CMK (cell line): ENCODE results near the gene NSUN6.
"Not testable (repeated sequence)": the region's sequence is repeated elsewhere in the genome, so short reads cannot be mapped to it uniquely, and the experiment has no call there.

Experiments used
- DNase-seq: peaks from one replicate; pipeline ENCODE4 v3.0.0-alpha.2; 2010; ENCODE audit warnings: low read depth

Gene NSUN6

DNA sequence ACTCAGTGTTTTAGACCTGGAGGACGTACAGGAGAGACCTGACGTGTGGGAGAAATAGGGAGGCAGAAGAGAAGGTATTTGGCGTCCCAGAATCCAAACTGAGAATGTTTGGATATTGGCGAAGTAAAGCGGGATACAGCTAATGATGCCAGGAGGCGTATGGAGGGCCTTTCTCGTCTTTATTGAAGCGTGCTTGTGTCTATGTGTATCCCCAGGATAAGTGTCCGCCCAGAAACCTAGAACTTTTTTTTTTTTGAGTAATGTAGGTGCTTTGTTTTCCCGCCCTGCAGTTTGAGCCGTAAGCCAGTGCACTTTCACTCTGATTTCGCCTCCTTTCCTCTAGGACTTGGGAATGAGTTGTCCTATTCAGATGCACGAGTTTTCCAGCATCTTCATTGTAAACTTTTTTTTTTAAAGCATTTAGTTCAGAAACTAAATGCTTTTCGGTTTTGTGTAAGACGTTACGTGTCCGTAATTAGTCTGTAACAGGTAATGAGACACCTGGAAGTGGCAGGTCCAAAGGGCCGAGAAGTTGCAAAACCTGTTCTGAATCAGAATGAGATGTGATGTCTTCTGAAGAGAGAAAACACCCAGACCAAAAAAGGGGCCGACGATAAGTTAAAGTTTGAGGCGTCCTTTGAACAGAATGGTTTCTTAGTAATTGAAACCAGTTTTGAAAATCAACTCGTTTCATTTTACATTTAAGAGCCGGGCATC is 8.6 kb upstream of the NSUN6 start:
- peak; percentile 15 for DNase-seq

DNA sequence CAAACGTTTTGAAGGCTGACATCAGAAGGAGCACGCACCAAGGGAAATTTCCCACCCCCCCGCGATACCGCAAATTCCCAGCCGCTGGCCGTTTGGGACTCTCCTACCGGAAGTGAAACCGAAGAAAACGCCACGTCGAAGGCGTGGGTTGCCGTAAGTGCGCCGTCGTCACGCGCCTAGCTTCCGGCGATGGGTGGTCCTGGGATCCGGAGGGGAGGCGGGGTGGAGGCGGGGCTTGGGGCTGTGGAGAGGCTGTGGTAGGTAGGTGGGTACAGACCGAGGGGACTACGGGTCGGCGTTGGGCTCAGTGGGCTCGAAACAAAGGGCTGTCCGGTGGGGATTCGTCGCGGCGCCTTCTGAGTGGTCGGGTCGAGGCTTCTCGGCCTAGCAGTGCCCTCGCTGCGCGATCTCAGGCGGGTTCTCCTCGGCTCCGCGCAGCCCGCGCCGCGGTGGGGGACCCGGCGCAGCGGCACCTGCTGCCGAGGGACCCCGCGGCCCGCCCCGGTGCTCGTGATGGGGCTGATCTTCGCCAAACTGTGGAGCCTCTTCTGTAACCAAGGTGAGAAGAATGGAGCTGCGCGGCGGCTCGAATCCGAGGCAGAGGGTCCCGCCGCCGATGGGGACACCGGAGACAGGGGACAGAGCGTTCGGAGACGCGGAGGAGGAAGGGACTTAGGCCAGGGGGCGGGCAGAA is 7.9 kb upstream of the NSUN6 start, which contains the start of gene ARL5B:
ARL5B (plus strand) TSS at position 307 of the 694 bp plus-strand sequence; CDS start at position 514, 207 bp downstream.
- peak; percentile 87 for DNase-seq

DNA sequence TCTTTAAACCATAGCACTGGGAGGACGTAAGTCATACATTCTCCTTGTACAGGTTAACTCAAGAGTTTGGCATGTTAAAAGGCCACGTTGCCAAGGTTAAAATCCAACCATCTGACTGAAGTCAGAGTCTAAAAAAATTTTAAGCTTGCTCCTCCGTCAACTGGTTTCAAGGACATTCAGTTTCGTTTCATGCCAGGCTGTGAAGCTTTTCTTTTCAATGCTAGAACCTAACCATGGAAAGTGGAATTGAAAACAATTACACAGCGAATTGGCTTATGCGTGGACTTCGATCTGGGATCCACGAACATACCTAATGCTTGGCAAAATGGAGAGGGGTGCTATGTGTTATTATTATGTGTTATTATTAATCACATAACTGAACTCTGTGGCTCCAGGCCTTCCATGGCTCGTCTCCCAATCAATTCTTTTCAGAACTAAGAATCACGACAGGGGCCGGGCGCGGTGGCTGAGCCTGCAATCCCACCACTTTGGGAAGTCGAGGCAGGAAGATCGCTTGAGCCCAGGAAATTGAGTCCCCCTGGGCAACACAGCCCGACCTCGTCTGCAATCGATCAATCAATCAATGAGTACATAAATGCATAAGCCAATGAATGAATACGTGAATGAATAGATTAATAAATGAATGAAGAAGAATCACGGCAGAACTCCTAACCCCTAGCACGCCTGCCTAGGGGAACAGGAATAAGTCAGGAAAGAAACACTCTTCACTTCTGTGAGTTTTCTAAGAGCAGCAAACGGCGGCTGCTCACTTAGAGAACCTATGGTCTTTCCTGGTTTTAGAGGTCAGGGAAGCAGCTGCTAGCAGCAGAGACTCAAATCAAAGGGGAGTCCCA is 7.1 kb upstream of the NSUN6 start:
- no peak for DNase-seq

DNA sequence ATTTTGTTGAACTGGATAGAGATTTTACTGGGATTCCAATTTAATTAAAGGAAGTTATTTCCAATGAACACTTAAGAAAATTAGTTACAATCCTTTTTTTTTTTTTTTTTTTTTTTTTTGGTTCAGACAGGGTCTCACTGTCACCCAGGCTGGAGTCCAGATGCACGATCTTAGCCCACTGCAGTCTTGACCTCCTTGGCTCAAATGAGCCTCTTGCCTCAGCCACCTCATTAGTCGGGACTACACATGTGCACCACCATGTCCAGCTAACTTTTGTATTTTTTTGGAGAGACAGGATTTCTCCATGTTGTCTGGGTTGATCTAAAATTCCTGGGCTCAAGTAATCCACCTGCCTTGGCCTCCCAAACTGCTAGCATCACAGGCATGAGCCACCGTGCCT is 5.3 kb upstream of the NSUN6 start:
- no peak for DNase-seq

DNA sequence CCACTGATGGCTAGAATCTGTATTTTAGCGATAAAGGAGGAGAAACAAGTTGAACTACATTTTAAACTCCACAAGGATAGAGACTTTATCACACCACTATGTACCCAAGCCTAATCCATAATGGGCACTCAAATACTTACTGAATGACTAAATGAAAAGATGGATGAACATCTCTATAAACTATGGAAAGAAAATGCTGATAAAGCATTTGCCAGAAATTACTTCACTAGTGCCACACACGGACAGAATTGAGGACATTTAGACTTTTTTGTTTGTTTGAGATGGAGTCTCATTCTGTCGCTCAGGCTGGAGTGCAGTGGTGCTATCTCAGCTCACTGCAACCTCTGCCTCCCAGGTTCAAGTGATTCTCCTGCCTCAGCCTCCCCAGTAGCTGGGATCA is 1.7 kb upstream of the NSUN6 start:
- no peak for DNase-seq

DNA sequence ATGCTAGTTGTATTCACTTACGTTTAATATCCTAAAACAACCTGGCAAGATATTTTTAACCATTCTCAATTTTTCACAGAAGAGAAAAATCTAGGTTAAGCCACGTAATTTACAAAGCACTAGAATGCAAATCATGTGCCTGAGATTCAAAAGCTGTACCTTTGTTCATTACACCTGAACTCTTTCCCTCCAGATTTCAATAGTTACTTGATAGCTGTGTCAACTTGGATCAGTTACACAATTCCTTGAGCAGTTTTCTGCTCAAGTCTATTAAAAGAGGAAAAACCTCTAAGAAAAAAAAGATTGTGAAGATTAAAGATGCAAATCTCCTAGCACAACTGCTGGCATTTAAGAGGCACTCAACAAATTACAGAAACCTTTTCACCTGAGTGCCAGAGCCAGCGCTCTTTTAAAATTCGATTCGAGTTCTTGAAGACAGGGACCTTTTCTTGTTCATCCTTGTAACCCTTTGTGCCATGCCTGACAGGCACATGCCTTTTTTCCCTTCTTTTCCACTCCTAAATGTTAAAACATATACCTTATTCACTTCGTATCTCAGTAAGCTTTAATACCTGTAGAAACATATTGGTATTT is 886 bp downstream of the NSUN6 start:
- DNase-seq = no peak

DNA sequence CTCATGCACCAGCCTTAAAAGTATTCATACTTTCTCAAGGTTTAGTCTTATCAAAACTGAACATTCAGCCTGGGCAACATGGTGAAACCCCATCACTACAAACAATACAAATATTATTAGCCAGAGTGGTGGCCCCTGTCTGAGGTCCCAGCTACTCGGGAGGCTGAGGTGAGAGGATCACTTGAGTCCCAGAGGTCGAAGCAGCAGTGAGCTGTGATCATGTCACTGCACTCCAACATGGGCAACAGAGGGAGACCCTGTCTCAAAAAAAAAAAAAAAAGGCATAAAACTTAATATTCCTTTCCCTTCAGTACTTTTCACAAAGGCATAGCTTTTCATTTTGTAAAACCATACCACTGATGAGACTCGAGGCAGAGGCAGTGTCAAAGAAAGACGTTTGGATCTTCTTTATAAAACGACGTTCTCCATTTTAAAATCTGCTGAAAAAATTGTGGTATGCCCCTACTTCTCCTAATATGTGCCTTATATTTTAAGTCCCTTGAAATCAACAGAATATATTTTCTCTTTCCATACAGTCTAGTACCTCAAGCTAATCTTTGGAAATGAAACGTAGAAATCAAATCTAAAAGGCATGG is 1.9 kb downstream of the NSUN6 start:
- DNase-seq = no peak

DNA sequence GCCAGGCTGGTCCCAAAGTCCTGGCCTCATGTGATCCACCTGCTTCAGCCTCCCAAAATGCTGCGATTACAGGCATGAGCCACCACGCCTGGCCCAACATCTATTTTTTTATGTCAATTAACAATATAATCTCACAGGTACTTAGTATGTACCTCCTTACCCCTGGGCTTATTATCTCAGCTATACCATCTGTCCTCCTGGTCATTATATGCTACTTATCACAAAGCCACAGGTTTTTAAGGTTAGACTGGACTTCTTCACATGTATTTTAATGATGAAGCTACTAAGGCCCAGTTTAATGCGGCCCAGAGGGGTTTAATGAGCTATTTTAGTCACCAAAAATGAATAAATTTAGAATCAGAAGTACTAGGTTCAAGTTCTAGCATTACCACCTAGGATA is 3.4 kb downstream of the NSUN6 start:
- DNase-seq = no peak

DNA sequence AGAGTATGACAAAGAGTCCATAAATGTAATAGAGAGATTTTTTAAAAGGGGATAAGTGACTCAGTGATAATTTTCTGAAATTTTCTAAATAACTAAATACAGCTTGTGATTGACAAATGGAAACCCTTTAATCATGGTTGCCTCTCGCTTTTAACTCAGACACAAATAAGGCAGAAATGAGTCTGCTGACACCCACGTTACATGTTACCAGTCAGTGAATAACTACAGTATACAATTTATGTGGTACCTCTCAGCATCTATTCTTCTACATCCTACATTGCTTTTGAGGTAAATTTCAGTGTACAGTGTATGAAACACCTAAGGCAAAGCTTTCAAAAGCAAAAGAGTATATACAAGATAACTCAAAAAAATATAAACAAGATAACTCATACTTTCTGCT is 4.2 kb downstream of the NSUN6 start:
- no peak for DNase-seq

DNA sequence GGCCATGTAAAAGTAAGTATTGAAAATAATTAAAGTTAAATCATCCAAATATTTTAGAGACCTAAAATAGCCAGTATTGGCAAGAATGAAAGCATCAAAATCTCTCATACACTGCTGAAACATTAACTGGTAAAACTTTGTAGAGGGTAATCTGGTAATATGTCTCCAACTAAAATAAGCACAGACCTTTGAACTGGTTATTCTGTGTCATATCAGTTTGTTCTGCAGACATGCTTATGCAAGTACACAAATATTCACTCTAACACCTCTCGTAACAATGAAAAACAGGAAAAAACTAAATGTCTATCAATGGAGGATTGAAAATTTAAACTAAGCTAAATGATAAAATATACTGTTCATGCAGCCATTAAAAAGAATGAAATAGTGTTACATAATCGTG is 11.7 kb downstream of the NSUN6 start:
- DNase-seq = not testable (repeated sequence)

DNA sequence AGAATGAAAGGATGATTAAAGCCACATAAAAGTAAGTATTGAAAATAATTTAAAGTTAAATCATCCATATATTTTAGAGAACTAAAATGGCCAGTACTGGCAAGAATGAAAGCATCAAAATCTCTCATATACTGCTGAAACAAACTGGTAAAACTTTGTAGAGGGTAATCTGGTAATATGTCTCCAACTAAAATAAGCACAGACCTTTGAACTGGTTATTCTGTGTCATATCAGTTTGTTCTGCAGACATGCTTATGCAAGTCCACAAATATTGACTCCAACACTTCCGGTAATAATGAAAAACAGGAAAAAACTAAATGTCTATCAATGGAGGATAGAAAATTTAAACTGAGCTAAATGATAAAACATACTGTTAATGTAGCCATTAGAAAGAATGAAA is 14.0 kb downstream of the NSUN6 start:
- not testable (repeated sequence) for DNase-seq

DNA sequence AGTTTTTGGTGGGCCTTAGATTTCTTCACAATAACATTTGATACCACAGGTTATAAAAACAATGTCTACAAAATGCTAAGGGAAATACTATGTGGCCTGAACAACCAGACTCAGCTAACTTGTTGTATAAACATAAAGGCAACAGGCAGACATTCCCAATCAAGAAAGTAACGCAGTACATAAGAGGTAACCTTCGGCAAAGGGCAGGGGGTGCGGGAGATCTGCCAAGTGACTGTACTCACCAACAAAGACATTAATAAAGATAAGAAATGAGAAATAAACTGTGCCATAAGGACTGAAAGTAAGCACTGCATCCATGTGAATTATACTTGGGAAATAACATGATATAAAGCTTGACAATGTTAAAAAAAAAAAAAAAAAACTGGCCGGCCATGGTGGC is 15.4 kb downstream of the NSUN6 start:
- no peak for DNase-seq

DNA sequence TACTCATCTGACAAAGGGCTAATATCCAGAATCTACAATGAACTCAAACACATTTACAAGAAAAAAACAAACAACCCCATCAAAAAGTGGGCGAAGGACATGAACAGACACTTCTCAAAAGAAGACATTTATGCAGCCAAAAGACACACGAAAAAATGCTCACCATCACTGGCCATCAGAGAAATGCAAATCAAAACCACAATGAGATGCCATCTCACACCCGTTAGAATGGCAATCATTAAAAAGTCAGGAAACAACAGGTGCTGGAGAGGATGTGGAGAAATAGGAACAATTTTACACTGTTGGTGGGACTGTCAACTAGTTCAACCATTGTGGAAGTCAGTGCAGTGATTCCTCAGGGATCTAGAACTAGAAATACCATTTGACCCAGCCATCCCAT is 18.9 kb downstream of the NSUN6 start:
- DNase-seq = not testable (repeated sequence)

DNA sequence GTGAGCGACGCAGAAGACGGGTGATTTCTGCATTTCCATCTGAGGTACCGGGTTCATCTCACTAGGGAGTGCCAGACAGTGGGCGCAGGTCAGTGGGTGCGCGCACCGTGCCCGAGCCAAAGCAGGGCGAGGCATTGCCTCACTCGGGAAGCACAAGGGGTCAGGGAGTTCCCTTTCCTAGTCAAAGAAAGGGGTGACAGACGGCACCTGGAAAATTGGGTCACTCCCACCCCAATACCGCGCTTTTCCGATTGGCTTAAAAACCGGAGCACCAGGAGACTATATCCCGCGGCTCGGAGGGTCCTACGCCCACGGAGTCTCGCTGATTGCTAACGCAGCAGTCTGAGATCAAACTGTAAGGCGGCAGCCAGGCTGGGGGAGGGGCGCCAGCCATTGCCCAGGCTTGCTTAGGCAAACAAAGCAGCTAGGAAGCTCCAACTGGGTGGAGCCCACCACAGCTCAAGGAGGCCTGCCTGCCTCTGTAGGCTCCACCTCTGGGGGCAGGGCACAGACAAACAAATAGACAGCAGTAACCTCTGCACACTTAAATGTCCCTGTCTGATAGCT is 23.9 kb downstream of the NSUN6 start:
- DNase-seq = peak; percentile 27

DNA sequence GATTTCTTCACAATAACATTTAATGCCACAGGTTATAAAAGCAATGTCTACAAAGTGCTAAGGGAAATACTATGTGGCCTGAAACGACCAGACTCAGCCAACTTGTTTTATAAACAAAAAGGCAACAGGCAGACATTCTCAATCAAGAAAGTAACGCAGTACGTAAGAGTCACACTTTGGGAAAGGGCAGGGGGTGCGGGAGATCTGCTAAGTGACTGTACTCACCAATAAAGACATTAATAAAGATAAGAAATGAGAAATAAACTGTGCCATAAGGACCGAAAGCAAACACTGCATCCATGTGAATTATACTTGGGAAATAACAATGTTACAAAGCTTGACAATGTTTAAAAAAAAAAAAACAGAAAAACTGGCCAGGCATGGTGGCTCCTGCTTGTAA is 25.5 kb downstream of the NSUN6 start:
- no peak for DNase-seq

DNA sequence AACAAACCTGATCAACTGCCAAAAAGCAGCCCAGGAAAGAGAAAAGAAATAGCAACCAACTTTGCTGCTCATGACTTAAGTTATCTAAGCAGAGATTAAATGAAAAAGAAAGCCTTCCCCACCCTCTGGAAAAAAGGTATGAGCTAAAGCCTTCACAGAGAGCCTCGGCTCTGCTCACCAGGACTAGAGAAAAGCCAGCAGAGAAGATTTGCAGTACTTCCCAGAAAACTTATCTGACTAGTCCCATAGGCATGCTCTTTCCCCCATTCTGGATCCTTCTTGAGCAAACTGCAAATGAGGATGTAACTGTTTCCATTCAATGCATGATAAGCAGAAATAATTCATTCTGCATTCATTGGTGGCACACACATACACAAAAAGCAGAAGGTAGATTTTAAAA is 27.7 kb downstream of the NSUN6 start:
- DNase-seq = peak; percentile 4

DNA sequence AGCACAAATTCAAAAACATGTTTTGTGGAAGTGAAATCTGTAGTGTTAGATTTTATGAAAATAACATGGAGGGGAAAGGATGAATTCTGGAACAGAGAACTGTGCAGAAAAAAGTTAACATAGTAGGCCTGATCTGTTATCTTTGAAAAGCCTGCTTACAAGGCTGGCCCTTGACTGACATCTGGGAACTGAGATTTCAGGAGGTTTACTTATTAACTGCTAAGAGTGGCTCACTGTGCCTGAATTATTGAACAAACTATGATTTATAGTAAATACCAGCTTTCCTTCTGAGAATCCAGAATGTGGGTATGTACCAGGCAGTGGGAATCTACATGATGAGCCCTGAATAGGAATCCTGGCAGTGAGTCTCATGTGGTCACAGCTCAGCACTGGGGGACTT is 30.5 kb downstream of the NSUN6 start:
- no peak for DNase-seq

DNA sequence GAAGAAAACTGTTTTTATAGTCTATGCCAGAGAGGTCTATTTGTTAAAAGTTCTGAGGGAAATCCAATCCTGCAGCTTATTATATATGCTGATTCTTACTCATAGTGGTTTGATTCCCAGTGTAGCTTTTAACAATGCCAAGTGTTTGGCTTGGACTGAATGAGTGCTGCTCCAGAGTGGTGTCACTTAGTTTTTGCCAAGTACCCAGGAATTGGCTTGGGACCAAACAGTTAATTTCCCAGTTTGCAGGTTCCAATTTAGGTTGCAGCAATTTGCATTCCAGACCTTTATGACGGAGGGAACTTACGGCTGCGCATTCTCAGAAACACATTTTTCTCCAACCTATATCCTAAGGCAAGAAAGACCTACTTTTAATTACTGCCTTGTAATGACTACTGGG is 32.4 kb downstream of the NSUN6 start:
- no peak for DNase-seq

DNA sequence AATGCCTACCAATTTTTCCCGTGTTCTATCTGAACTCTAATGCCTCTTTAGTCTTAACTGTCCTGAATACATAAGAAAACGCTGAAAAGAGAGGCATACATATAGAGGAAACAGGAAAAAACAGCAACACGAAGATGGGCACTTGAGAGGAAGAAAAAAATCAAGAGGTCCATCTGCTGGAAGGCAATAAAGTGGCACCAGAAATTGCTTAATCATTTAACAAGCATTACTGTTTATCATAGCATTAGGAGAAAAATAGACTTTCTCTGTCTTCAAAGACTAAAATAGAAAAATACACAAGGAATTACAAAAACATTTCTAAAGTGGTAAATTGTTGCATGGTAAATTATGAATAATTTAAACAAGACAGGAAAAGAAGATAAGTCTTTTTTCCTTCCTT is 35.0 kb downstream of the NSUN6 start:
- DNase-seq = no peak

DNA sequence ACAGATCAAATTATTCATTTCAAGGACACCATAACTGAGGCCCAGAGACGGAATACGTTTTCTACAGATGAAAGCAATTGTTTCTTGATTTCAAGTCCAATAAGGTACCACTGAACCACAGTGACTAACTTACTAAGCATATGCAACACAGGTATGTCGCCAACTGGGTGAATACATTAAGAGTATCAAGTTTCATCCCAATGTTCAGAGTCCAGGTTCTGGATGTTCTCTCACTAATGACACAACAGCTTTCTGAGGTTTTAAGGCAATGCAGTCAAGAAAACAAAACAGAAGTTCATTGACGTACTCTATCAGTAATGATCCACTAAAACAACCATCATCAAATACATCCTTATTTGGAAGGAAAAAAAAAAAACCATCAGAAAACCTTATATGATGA is 35.8 kb downstream of the NSUN6 start:
- no peak for DNase-seq

DNA sequence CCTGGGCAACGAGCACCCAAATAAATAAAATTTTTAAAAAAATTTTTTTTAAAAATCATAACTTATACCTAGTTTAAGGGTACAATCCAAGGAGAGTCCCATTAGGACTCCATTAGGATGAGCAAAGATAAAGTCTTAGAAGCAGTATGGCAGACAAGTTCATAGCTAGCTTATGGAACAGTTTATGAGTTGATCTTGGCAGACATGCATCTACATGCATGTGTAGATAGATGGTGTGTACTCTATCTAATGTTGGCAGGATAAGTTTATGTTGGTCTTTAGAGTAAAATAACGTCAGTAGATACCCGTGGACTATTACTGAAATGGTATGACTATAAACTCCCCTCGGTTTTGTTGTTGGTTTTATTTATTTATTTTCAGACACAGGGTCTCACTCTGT is 40.2 kb downstream of the NSUN6 start:
- no peak for DNase-seq

DNA sequence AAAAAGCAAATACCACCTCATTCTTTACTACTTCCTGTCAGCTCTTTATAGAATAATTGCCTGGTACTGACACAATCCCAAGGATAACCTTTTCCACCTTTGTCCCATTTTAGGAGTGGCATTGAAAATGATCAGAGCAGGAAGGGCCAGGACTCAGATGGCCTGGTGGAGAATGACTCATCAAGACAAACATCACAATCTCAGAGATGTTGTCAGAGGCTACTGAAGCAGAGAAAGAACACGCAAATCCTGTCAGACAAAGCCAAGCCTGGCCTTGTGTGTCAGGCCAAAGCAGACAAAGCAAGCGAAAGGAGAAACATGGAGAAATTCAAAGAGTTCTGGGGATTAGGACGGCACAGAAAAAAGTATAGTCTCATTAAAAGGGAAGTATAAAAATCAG is 40.9 kb downstream of the NSUN6 start:
- no peak for DNase-seq
